ENCODE data around the gene SPRY4.
"Not testable (repeated sequence)": the region's sequence is repeated elsewhere in the genome, so short reads cannot be mapped to it uniquely, and the experiment has no call there.

Gene SPRY4

GRCh38 chr5:142292249-142292648, 32.6 kb downstream of the SPRY4 start:
- DNase-seq: no peak

GRCh38 chr5:142290577-142291299, 34.1 kb downstream of the SPRY4 start:
- peak; percentile 92 for DNase-seq

GRCh38 chr5:142289708-142290576, 34.9 kb downstream of the SPRY4 start:
- DNase-seq: no peak

GRCh38 chr5:142287973-142288313, 36.9 kb downstream of the SPRY4 start:
- no peak for DNase-seq

- no peak for DNase-seq
Measured at GRCh38 chr5:142287096-142287972, 37.5 kb downstream of the SPRY4 start.

- DNase-seq: no peak
Measured at GRCh38 chr5:142286111-142286510, 38.7 kb downstream of the SPRY4 start.

GRCh38 chr5:142283304-142283703, 41.5 kb downstream of the SPRY4 start:
- no peak for DNase-seq

GRCh38 chr5:142281966-142282365, 42.9 kb downstream of the SPRY4 start:
- no peak for DNase-seq

- DNase-seq: no peak
Measured at GRCh38 chr5:142281008-142281367, 43.8 kb downstream of the SPRY4 start.

- no peak for DNase-seq
Measured at GRCh38 chr5:142280066-142281007, 44.5 kb downstream of the SPRY4 start.

GRCh38 chr5:142278627-142279026, 46.2 kb downstream of the SPRY4 start:
- no peak for DNase-seq

GRCh38 chr5:142277796-142278195, 47.0 kb downstream of the SPRY4 start:
- no peak for DNase-seq

GRCh38 chr5:142276517-142276916, 48.3 kb downstream of the SPRY4 start:
- DNase-seq: no peak

GRCh38 chr5:142275496-142275895, 49.3 kb downstream of the SPRY4 start:
- DNase-seq: peak; percentile 34

GRCh38 chr5:142272596-142272995, 52.2 kb downstream of the SPRY4 start:
- not testable (repeated sequence) for DNase-seq

- not testable (repeated sequence) for DNase-seq
Measured at GRCh38 chr5:142264084-142264483, 60.7 kb downstream of the SPRY4 start.

GRCh38 chr5:142263346-142263745, 61.5 kb downstream of the SPRY4 start:
- DNase-seq: no peak

GRCh38 chr5:142262683-142263082, 62.1 kb downstream of the SPRY4 start:
- DNase-seq: no peak
